Stimulated activated CD4-positive, alpha-beta T cell treated with anti-CD3 and anti-CD28 coated beads, Interleukin-12 subunit alpha, Interleukin-12 subunit beta, amount 100 ng/mL, for 48 hours (primary cell): ENCODE results near the gene HSPA6.
"Not testable (repeated sequence)": the region's sequence is repeated elsewhere in the genome, so short reads cannot be mapped to it uniquely, and the experiment has no call there.

ENCODE experiments used
- DNase-seq, 3 donors: peaks; one replicate each; pipeline ENCODE4 v3.0.0-alpha.2; 2020; ENCODE audit warnings: low read depth in 2 of 3, low spot score in 1 of 3

Gene HSPA6

DNA sequence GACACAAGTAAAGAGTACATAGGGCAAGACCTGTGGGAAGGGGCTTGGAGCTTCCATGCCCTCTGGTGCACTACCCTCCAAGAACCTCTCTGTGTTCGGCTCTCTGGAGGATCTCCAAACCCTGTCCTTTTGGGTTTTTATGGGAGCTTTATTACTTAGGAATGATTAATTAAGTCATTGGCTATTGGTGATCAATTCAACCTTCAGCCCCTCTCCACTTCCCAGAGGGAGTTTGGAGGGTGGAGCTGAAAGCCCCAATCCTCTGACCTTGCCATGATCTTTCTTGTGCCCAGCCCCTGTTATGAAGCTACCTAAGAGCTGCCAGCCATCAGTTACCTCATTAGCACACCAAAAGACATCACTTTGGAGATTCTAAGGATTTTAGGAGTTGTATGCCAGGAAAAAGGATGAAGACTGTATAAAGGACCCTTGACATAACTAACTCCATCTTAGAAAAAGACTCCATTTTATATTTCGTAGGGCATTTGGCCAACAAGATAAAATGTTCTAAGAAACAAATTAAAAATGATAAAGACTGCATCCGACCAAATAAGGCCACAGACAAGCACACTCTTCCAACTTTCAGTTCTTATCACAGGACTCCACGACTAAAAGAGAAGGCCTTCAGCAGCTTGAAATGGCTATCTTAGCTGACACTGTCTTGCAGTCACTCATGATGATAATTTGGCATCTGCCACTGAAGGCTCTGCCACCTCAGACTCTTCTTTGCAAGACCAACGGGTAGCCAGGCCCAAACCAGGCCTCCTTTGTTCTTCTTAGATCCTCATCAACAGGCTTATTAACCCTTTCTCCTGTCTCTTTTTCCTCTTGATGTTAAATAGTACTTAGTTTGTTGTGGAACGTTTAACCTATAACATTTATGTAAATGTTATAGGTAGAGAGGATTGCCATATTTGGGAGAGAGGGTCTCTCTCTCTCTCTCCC is 33.4 kb downstream of the HSPA6 start:
- not testable (repeated sequence) for DNase-seq

DNA sequence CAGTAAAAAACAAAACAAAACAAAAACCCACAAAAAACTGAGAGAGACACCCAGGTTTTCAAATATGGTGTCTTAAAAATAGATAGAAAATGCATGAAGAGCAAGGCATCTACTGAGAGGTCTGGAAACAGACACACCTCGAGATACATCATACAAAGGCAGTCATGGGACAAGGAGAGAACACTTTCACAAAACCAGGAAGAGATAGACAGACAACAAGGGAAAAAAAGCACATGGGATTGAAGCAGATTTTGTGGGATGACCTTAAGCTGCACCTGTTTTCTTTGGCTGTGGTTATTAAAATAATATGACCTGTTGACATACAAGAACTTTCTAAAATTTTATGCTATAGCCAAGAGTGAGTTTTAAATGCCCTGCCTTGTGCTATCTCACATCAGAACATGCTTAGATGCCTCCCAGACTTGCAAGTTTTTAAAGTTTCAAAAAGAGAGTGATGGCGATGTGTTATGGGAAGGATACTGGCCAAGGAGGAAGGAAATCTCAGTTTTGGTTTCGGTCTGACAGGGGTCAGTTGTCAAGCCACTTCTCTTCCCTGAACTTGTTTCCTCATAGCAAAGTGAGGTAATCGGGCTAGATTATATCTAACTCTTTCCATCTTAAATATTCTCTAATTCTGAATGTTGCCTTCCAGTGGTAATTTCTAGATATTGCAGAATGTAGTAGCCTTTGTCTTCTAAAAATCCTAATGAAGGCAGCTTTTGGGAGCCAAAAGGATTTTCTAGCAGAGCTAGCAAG is 36.8 kb downstream of the HSPA6 start:
- not testable (repeated sequence) for DNase-seq

DNA sequence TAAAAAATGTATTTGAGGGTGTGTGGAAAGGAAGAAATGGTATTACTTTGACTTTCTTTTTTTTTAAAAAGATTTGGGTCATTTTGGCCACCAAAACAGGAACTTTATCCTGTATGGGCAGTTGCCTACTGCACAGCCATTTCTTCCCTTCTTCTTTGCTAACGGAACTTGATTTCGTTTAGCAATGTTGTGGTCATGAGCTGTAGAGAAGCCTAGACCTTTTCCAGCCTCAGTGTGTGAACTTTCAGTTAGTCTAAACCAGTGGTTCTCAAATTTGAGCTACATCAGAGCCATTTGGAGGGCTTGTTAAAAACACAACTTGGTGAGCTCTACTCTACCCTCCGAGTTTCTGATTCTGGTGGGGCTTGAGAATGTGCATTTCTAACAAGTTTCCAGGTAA is 38.1 kb downstream of the HSPA6 start:
- not testable (repeated sequence) for DNase-seq

DNA sequence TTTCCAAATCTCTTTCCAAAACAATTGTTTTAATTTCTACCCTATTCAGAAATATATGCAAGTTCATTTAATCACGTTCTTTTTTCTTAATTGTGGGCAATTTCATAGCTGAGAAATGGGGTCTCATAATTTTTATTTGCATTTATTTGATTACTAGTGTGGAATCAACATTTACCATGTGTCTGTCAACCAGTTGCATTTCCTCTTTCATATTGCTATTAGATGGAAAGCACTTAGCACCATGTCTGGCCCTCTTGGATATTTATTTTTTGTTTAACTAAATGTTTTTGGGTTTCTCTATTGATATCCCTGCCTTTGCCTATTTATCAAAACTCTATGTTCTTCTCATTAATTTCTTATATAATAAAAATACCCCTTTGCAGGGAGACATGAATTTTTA is 39.2 kb downstream of the HSPA6 start:
- DNase-seq, result not testable (repeated sequence)

DNA sequence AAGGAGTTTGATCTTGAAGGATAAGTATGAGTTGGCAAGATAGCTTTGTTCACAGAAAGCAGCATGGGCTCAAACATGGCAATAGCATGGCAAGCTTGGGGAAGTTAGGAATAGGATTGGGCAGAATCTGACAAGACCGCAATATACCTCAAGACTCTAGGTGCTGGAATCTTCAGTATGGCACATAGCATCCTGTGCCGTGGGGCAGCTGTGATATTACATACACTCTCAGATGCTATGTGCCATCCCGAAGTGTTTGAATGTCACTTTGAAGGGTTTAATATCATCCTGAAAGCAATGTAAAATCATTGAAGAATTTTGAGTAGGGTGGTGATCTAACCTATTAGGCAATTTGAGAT is 42.2 kb downstream of the HSPA6 start:
- DNase-seq, result not testable (repeated sequence)

DNA sequence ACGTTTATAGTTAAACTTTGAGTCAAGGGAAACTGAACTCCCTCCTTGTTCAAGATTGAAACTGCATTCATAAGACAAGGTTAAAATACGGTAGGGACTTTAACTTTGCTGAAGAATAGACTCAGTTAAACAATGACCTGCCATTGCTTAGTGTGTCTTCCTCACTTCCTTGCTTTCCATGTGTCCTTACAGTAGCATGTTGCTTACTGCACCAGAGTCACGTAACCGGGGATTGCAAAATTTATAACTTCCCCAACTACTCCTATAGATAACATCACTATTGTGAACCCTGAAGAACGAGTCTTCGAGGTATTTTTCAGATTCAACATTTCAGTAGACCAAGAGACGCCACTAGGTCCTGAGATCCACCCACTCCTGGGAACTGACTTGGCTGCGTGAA is 47.4 kb downstream of the HSPA6 start:
- DNase-seq, result not testable (repeated sequence)
